NCI-H1417 treated with DMSO at 0.1 percent for 48 hours (cell line): ENCODE results near the gene RPGRIP1.
"Not testable (repeated sequence)": the region's sequence is repeated elsewhere in the genome, so short reads cannot be mapped to it uniquely, and the experiment has no call there.

Source experiments
- DNase-seq: peaks from one replicate; lab custom pipeline; 2025; lab: John Stamatoyannopoulos, UW

Gene RPGRIP1

DNA sequence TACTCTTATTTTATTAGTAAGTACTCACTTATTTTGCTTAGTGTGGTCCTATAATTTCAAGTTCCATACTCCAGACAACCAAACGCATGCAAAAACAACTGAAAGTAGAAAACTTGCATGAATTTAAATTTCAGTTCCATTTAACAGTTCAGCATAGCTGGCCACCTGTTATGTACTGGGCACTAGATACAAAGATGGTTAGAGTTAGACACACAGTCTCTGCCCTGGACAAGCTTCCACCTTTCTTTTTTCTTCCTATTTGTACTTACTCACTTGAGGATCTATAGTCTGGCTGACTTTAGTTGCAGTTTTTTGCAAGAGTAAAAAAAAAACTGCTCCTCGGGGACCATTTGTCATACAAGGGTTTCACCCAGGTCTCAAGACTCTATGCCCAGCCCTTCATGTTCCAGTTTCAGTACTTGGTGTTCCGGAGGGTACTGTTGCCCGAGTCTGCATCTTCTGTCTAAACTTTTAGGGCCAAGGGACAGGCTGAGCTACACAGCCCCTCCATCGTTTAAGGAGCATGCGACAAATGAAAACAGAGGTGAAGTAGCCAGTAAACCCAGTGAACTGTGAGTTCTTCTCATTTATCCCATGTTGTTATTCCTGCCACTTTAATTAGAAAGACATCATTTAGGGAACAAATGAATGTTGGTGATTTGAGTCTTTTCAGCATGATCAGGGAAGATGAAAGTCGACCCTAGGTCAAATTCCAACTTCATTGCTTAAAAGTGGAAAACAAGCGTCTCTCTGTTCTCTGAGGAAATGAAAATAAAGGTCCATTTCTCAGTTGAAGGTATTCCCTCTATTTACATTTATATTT lies 22.3 kb downstream of the RPGRIP1 start:
- DNase-seq = no peak

DNA sequence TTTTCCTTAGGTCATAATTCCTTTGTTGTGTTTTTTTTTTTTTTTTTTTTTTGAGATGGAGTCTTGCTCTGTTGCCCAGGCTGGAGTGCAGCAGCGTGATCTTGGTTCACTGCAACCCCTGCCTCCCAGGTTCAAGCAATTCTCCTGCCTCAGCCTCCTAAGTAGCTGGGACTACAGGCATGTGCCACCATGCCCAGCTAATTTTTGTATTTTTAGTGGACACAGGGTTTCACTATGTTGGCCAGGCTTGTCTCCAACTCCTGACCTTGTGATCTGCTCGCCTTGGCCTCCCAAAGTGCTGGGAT lies 22.9 kb downstream of the RPGRIP1 start:
- DNase-seq = not testable (repeated sequence)

GRCh38 chr14:21307637-21308036 lies 27.8 kb downstream of the RPGRIP1 start:
- DNase-seq = no peak

DNA sequence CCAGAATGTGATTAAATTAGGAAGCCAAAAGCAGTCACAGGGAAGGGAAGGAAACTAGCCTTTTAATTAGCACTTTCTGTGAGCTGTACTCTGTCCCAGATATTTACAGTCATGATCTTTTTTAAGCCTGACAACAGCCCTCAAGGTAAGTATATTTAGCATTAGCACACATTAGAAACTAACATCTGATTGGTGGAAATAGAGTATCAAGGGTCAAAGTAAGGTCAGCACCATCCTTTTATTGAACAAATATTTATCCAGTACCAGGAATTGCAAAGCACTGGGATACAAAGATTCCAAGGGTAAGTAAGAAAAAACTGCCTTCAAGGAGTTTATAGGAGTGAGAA lies 28.2 kb downstream of the RPGRIP1 start:
- DNase-seq = peak; percentile 16

DNA sequence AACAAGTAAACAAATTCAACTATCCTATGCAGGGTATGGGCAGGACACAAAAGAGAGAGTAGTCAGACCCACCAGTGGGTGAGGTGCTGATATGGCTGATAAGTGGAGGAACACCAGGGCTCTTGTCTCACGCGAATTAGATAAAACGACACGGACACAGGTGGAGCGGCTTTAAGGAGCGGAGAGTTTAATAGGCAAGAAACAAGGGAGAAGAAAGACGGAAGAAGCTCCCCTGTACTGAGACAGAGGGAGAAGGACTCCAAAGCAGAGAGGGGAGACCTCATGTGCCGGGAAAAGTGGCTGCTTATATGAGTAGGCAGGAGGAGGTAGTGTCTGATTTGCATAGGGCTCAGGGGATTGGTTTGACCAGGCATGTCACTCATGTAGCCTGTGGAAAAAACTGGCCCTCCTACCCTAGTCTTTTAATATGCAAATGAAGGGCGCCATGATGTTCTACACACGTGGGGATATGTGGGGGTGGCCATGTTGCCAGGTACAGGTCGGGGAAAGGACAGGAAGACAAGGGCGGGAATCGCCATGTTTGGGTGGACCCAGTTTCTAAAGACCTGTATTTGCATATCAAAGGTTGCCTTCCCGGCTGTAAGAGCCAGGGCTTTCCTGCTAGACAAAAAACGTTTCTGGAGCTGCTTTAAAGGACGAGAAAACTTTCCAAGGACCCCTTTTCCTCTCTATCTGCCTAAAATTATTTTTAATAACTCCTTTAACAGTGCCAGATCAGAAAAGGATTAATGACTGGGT lies 28.8 kb downstream of the RPGRIP1 start:
- DNase-seq = peak; percentile 81

- no peak for DNase-seq
These were observed 29.4 kb downstream of the RPGRIP1 start for GRCh38 chr14:21309238-21309636.

DNA sequence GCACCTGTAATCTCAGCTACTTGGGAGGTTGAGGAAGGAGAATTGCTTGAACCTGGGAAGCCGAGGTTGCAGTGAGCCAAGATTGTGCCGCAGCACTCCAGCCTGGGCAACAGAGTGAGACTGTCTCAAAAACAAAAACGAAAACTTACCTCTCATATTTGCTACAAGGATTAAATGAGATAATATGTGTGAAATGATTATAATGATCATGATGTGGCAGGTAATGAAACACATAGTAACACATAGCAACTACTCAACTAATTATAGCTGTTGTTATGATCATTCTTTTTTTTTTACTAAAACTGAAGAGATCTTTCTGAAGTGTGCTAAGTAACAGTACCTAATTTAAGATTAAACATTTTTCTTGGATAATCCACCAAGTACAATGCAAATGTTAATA lies 30.1 kb downstream of the RPGRIP1 start:
- DNase-seq = no peak

DNA sequence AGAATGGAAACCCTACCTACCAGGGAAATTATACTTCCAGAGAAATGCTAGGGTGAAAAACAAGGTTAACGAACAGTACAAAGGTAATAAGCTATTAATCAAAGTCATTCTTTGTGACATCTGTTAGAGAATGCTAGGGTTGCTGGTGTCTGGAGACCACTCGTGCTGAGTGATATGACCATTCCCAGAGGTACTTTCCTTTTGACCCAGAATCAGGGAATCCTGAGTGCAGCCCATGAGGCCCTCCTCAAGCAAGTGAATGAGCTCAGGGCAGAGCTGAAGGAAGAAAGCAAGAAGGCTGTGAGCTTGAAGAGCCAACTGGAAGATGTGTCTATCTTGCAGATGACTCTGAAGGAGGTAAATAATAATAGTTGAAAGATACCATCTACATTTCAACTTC lies 31.7 kb downstream of the RPGRIP1 start:
- DNase-seq = no peak

- DNase-seq = no peak
These were observed 33.6 kb downstream of the RPGRIP1 start for GRCh38 chr14:21313512-21313911.

- no peak for DNase-seq
These were observed 37.5 kb downstream of the RPGRIP1 start for GRCh38 chr14:21317398-21317797.

GRCh38 chr14:21320913-21321312 lies 41.0 kb downstream of the RPGRIP1 start:
- no peak for DNase-seq

DNA sequence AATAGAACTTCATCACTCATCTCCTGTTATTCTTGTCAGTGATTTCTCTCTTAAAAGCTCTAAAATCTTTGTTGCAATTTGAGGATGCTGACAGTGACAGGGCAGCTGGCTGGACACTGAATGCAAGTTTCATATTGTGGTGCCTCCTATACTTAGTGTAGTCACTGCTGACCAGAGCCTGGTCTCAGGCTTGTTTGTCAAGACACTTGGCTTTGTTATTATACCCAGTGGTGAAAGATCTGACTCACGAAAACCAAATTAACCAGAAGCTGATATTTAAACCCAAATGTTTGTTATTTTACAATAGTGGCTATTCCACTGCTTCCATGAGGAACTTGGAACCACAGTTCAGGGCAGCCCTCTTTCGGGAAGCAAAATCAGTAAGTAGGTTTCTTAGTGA lies 42.8 kb downstream of the RPGRIP1 start:
- no peak for DNase-seq

- no peak for DNase-seq
These were observed 47.1 kb downstream of the RPGRIP1 start for GRCh38 chr14:21326972-21327371.
